ENCODE data around the gene SNX10.
"Not testable (repeated sequence)": the region's sequence is repeated elsewhere in the genome, so short reads cannot be mapped to it uniquely, and the experiment has no call there.

The SNX10 gene, protein sequence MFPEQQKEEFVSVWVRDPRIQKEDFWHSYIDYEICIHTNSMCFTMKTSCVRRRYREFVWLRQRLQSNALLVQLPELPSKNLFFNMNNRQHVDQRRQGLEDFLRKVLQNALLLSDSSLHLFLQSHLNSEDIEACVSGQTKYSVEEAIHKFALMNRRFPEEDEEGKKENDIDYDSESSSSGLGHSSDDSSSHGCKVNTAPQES

DNA sequence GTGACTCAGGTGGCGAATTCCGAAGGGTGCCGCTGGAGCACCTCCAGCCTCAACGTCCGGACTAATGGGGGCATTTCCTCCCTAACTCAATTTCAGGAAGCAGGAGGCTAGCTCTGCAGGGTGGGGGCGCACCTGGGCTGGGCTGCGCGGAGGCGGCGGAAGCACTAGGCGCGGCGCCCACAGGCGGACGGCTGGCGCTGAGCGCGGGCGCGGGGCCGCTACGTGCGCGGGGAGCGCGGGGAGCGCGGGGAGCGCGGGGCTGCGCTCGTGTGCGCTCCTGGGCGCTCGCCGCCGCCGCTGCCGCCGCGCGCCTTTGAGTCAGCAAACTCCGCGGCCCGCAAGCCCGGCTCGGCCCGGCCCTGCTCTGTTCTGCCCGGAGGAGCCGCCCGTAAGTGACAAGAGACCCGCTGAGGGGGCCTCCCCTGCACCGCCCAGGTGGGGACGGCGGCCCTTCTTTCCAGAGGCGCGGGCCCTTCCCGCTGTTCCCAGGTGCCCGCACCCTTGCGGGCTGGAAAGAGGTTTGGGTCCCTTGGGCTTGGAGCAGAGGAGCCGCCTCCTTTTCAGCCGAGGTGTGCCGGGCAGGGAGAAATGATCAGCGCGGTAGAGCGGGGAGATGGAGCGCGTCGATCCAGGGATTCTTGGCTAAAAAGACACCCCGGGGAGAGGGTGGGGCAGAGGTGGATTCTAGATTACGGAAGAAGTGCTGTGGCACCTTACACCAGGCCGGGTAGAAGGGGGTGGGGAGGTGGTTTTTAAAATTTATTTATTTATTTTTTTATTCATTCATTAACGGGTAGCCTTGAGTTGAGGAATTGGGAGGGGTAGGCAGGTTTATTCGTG, at the start of gene SNX10:
Gene SNX10, plus strand, starts transcription at position 164 of the 840 bp plus-strand sequence. CDS start 54,581 bp downstream, outside the sequence.
- peak; percentile 59 to 75 for DNase-seq

GRCh38 chr7:26245150-26245549, 46.5 kb upstream of the SNX10 start:
- no peak for DNase-seq

- DNase-seq, result no peak
Measured at GRCh38 chr7:26250239-26250638, 41.4 kb upstream of the SNX10 start.

DNA sequence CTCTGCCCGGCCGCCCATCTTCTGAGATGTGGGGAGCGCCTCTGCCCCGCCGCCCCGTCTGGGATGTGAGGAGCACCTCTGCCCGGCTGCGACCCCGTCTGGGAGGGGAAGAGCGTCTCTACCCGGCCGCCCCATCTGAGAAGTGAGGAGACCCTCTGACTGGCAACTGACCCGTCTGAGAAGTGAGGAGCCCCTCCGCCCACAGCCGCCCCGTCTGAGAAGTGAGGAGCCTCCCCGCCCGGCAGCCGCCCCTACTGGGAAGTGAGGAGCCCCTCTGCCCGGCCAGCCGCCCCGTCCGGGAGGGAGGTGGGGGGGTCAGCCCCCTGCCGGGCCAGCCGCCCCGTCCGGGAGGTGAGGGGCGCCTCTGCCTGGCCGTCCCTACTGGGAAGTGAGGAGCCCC, 29.8 kb upstream of the SNX10 start:
- DNase-seq, result not testable (repeated sequence)

- DNase-seq, result no peak
Measured at GRCh38 chr7:26265065-26265464, 26.6 kb upstream of the SNX10 start.

GRCh38 chr7:26265499-26266075, 26.1 kb upstream of the SNX10 start:
- DNase-seq, result no peak

- no peak for DNase-seq
Measured at GRCh38 chr7:26267601-26268166, 24.0 kb upstream of the SNX10 start.

GRCh38 chr7:26275213-26275612, 16.4 kb upstream of the SNX10 start:
- no peak for DNase-seq

DNA sequence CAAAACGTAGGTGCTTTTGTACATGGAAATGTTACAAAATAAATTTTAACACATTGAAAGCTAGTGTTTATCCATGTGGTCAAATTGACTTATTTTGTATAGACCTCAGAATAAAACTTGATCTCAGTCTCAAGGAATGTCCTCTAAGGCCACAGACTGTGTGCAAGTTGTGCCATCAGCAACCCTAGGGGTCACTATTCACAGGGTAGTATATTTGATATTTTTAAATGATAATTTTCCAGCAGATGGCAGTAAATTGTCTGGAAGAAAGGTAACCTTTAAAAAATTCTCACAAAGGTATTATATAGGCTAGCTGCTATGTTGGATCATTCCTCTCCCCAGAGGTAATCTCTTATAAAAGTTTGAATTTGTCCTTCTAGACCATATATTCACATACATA, 12.9 kb upstream of the SNX10 start:
- DNase-seq, result no peak

- peak in 1 of 2 donors; percentile 10 for DNase-seq
Measured at GRCh38 chr7:26279405-26279804, 12.3 kb upstream of the SNX10 start.

- no peak for DNase-seq
Measured at GRCh38 chr7:26280097-26280496, 11.6 kb upstream of the SNX10 start.

GRCh38 chr7:26280723-26281122, 10.9 kb upstream of the SNX10 start:
- no peak for DNase-seq

DNA sequence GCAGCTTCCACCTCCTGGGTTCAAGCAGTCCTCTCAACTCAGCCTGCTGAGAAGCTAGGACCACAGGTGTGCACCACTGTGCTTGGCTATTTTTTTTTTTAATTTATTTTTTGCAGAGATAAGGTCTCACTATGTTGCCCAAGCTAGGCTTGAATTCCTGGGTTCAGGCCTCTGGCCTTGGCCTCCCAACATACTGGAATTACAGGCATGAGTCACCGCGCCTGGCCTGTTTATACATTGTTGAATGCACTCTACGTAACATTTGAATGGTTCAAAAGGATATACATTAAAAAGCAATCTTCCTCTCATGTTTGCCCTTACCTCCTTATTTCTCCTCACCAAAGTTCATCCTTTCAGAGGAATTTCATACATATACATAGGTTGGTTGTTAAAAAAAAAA, 7.2 kb upstream of the SNX10 start:
- DNase-seq, result no peak

DNA sequence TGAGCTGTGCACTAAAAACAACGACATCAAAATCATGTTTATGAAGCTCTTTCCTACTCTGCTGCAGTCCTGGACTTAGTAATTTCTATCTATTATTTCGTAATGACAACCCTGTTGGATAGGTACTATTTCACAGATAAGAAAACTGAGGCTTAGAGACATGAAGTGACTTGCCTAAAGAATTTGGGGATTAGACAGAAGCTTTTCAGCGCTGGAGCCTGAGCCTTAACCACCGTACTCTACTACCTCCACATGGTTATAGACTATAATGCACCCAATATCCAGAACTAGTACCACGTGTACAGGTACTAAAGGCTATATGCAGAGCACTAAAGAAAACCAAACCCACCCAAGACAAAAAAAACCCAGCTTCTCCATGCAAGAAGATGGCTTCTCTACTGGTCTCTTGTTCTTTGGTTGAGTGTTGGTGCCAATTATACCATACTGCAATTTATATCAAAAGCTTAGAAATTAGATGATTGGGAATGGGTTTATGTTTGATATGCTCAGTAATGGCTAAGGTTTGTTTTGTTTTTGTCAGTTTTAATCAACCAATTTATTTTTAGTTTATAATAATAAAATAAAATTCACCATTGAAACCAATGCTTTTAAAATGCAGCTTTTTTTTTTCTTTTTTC, 6.5 kb upstream of the SNX10 start:
- DNase-seq, result no peak

- no peak for DNase-seq
Measured at GRCh38 chr7:26286157-26286556, 5.5 kb upstream of the SNX10 start.

- DNase-seq, result not testable (repeated sequence)
Measured at GRCh38 chr7:26288126-26288525, 3.5 kb upstream of the SNX10 start.

GRCh38 chr7:26291251-26291650, 411 bp upstream of the SNX10 start:
- DNase-seq, result no peak

DNA sequence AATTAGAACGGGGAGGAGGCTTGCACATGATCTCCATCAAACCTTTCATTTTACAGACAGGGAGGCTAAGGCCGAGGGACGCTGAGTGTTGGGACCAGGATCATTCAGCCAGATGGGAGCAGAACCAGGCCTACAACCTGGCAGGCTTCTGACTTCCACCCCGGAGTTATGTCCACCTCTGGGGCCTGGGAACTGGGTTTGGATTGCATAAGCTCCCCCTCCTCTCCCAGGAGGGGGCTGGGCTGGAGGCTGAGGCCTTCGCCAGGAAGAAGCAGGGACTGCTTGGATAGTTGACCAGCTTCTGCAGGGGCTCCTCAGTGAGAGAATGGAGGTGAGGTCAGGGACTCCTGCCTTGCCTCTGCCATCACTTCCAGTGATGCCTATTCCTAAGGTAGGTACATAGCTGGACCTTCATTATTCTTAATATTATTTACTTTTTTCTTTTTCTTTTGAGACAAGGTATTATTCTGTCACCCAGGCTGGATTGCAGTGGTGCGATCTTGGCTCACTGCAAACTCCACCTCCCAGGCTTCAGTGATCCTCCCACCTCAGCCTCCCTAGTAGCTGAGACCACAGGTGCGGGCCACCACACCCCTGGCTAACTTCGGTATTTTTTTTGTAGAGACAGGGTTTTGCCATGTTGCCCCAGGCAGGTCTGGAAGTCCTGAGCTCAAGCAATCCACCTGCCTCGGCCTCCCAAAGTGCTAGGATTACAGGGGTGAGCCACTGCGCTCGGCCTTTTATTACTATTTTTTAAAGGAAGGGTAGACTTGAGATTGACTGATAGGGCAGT, 1.3 kb downstream of the SNX10 start:
- peak in 1 of 2 donors; percentile 9 for DNase-seq

- peak; percentile 55 to 62 for DNase-seq
Measured at GRCh38 chr7:26293569-26294308, 2.1 kb downstream of the SNX10 start.

- DNase-seq, result no peak
Measured at GRCh38 chr7:26295015-26295414, 3.4 kb downstream of the SNX10 start.

DNA sequence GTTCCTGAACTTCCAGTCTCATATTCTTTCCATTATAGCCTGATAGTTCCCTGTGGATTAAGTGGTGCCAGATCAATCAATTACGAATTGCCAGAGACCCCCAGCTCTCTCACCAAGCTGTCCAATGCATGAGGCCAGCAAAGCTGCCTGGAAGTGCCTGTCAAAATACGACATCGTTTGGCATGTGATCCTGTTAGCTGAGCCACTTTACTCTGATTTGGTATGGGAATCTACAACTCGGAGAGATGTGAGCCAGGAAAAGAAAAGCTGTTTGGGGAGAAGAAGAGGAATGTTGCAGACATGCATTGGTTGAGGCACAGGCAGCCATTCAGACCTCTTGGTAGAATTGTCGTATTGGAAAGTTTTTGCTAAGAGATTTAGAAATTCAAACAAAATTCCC, 3.9 kb downstream of the SNX10 start:
- DNase-seq, result no peak

All from stimulated activated CD4-positive, alpha-beta T cell treated with anti-CD3 and anti-CD28 coated beads, Interleukin-2, amount 100 ng/mL, for 24 hours (primary cell).